OCI-LY7 (cell line): ENCODE measurements around the gene LTBP4. TPM values are rescaled to one million over a fixed set of nuclear protein-coding genes. Genes with fewer than 3 reads are reported as not detected.

Source experiments
- BruUV-seq: library from RNA; stranded (reverse); fragments of 400-500 nt; replicated peaks from 2 replicates; lab custom pipeline; 2021; lab: Mats Ljungman, UMichigan
- CTCF ChIA-PET: fragments of 300-600 bp; sonication (Branson Sonifier 250); formaldehyde crosslinking; loops from one replicate; lab custom pipeline; 2022; ENCODE audit warnings: antibody characterized with exemption; ENCODE audit not compliant: unreplicated experiment; lab: Charles Lee
- POLR2A ChIA-PET: fragments of 300-600 bp; sonication (Branson Sonifier 250); formaldehyde crosslinking; loops from one replicate; lab custom pipeline; 2022; ENCODE audit warnings: antibody characterized with exemption; lab: Charles Lee
- DNase-seq: peaks from one replicate; pipeline ENCODE4 v3.0.0-alpha.2; 2015; ENCODE audit warnings: low spot score
- H2AFZ ChIP-seq: fragments of 200-600 bp; sonication (generic), shearing (Covaris generic); 2 replicates; pipeline ENCODE4 v1.6.1; 2014; ENCODE audit warnings: mild to moderate bottlenecking, antibody characterized with exemption, low read length, moderate library complexity
- H3K27ac ChIP-seq: fragments of 200-600 bp; sonication (generic); 2 replicates; pipeline ENCODE4 v1.5.1; 2014; ENCODE audit warnings: mixed run types, low read depth, mild to moderate bottlenecking, moderate library complexity, low read length, inconsistent platforms; ENCODE audit not compliant: poor library complexity, severe bottlenecking
- H3K36me3 ChIP-seq: fragments of 200-600 bp; sonication (generic); 2 replicates; pipeline ENCODE4 v1.6.1; 2014; ENCODE audit warnings: mild to moderate bottlenecking, antibody characterized with exemption, low read length, moderate library complexity, mixed read lengths; ENCODE audit not compliant: insufficient read depth
- H3K4me1 ChIP-seq: fragments of 200-600 bp; sonication (generic); 2 replicates; pipeline ENCODE4 v1.5.1; 2014; ENCODE audit warnings: mild to moderate bottlenecking, low read length; ENCODE audit not compliant: insufficient read depth, poor library complexity, severe bottlenecking
- H3K4me2 ChIP-seq: fragments of 200-600 bp; sonication (generic); 2 replicates; pipeline ENCODE4 v1.6.1; 2014; ENCODE audit warnings: mild to moderate bottlenecking, low read length
- H3K4me3 ChIP-seq: fragments of 200-600 bp; sonication (generic); 2 replicates; pipeline ENCODE4 v1.5.1; 2014; ENCODE audit warnings: mild to moderate bottlenecking, low read depth, low read length; ENCODE audit not compliant: poor library complexity, severe bottlenecking
- H3K79me2 ChIP-seq: fragments of 200-600 bp; sonication (generic); 2 replicates; pipeline ENCODE4 v1.6.1; 2016; ENCODE audit warnings: low read depth, mild to moderate bottlenecking, low read length, moderate library complexity, mixed read lengths; ENCODE audit not compliant: insufficient read depth
- H3K9me2 ChIP-seq: fragments of 200-600 bp; sonication (generic); 2 replicates; pipeline ENCODE4 v1.6.1; 2016; ENCODE audit warnings: mild to moderate bottlenecking, low read length, mixed read lengths; ENCODE audit not compliant: insufficient read depth
- H3K9me3 ChIP-seq: fragments of 200-600 bp; sonication (generic); 2 replicates; pipeline ENCODE4 v1.6.1; 2014; ENCODE audit warnings: mild to moderate bottlenecking, mixed run types, low read length, mixed read lengths
- H4K20me1 ChIP-seq: fragments of 200-600 bp; sonication (generic); 2 replicates; pipeline ENCODE4 v1.6.1; 2014; ENCODE audit warnings: mild to moderate bottlenecking, antibody characterized with exemption, low read length, moderate library complexity, mixed read lengths; ENCODE audit not compliant: insufficient read depth
- CTCF ChIP-seq: fragments of 200-600 bp; sonication (generic); conservative IDR thresholded peaks from 2 replicates; pipeline ENCODE4 v1.5.1; 2014; ENCODE audit warnings: mild to moderate bottlenecking, antibody characterized with exemption, low read length, moderate library complexity, mixed read lengths
- EZH2phosphoT487 ChIP-seq: fragments of 200-600 bp; sonication (generic); IDR thresholded peaks from 2 replicates; pipeline ENCODE4 v1.6.1; 2018; ENCODE audit warnings: low read depth, borderline replicate concordance, mild to moderate bottlenecking, mixed run types, antibody characterized with exemption, low read length, moderate library complexity, mixed read lengths
- intact Hi-C: fragments of 100-400 bp; cut with micrococcal nuclease; formaldehyde crosslinking; loops from one replicate; pipeline ENCODE4 v1.10.0; 2022; ENCODE audit not compliant: unreplicated experiment
- total RNA-seq, 2 experiments: library from RNA; depleted of rRNA in 1 of 2; stranded (reverse); fragments of >200 nt in 1 of 2; shearing (Covaris generic) in 1 of 2; gene quantifications; 2 replicates each; pipeline ENCODE4 v1.2.3, GENCODE V29; 2014 to 2022

LTBP4 gene
- total RNA-seq, 2 experiments from 2014 or later = 44.5 to 108 TPM

DNA sequence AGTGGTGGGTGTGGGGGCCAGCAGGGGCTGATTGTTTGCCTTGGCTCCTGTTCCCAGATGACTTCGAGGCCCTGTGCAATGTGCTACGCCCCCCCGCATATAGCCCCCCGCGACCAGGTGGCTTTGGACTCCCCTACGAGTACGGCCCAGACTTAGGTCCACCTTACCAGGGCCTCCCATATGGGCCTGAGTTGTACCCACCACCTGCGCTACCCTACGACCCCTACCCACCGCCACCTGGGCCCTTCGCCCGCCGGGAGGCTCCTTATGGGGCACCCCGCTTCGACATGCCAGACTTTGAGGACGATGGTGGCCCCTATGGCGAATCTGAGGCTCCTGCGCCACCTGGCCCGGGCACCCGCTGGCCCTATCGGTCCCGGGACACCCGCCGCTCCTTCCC lies 25.7 kb downstream of the LTBP4 start:
- Histone ChIP-seq H3K9me2 (no peaks in the 10 kb centered on the region), H3K4me2 (no peak overlapping the region), H3K36me3 (peaks cover 13% of the 10 kb centered on the region), H3K4me1 (no peaks in the 10 kb centered on the region), H2AFZ (no peak overlapping the region), H3K27ac (no peak overlapping the region), H4K20me1 (no peaks in the 10 kb centered on the region), H3K9me3 (no peaks in the 10 kb centered on the region), H3K4me3 (no peak overlapping the region), H3K79me2 (no peaks in the 10 kb centered on the region)
- no peak for DNase-seq
- ChIA-PET POLR2A (no interaction called here), CTCF (no interaction called here)
- intact Hi-C loops = no loop called here
- BruUV-seq = no TSS peak
- TF ChIP-seq EZH2phosphoT487 = no peak
- TF ChIP-seq CTCF = no peak

DNA sequence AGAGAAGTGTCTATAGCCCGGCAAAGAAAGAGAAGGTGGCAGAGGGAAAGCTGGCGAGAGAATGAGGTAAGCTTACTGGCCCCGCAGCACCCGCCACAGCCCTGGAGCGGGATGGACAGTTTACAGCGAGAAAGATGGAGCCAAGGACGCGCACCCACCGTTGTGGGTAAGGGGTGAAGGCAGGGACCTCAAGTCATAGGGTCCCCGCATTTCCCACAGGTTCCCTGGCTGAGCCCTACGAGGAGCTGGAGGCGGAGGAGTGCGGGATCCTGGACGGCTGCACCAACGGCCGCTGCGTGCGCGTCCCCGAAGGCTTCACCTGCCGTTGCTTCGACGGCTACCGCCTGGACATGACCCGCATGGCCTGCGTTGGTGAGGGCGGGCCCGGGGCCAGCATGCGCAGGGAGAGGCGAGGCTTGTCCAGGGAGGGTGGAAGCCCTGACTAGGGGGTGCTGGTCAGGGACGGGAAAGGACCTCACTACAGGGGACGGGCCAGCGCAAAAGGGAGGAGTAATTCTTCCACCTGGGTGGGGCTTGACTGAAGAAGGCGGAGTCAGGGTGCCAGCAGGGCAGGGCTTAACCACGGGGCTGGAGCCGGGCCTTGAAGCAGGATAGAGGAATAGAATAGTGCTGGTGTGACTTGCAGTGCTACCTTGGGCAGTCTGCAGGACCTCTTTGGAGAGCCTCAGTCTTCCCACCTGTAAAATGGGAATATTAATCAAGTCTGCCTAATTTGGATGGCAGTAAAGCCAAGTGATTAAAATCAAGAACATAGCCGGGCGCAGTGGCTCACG lies 26.5 kb downstream of the LTBP4 start:
- no peaks in the 10 kb centered on the region for H3K79me2 ChIP-seq
- H3K9me3 ChIP-seq = no peaks in the 10 kb centered on the region
- H3K4me1 ChIP-seq = no peaks in the 10 kb centered on the region
- H3K36me3 ChIP-seq = peaks cover 10% of the 10 kb centered on the region; the same call in 1 of the 2 replicates
- no peak overlapping the region for H2AFZ ChIP-seq
- no TSS peak for BruUV-seq
- H3K4me2 ChIP-seq = no peak overlapping the region
- H3K27ac ChIP-seq = no peak overlapping the region
- H4K20me1 ChIP-seq = no peaks in the 10 kb centered on the region
- H3K9me2 ChIP-seq = no peaks in the 10 kb centered on the region
- ChIA-PET CTCF (no interaction called here), POLR2A (no interaction called here)
- intact Hi-C loops = no loop called here
- H3K4me3 ChIP-seq = no peak overlapping the region
- TF ChIP-seq CTCF (no peak), EZH2phosphoT487 (no peak)
- no peak for DNase-seq

- H2AFZ ChIP-seq = no peak overlapping the region
- H3K9me3 ChIP-seq = no peaks in the 10 kb centered on the region
- H3K9me2 ChIP-seq = no peaks in the 10 kb centered on the region
- no TSS peak for BruUV-seq
- no peaks in the 10 kb centered on the region for H3K79me2 ChIP-seq
- ChIA-PET CTCF (no interaction called here), POLR2A (no interaction called here)
- H3K4me3 ChIP-seq = no peak overlapping the region
- H3K36me3 ChIP-seq = peaks cover 10% of the 10 kb centered on the region; the same call in 1 of the 2 replicates
- intact Hi-C loops = no loop called here
- no peak overlapping the region for H3K4me2 ChIP-seq
- H4K20me1 ChIP-seq = no peaks in the 10 kb centered on the region
- DNase-seq = no peak
- no peaks in the 10 kb centered on the region for H3K4me1 ChIP-seq
- H3K27ac ChIP-seq = no peak overlapping the region
- TF ChIP-seq CTCF = no peak
- TF ChIP-seq EZH2phosphoT487 = no peak
These were observed 28.2 kb downstream of the LTBP4 start for GRCh38 chr19:40629346-40629745.
